ENCODE results near the gene HEPACAM.
A peak's percentile ranks its signal among the peaks of the same experiment; 100 is the strongest.

HEPACAM gene

GRCh38 chr11:124942466-124943253 is 6.8 kb upstream of the HEPACAM start:
- DNase-seq = no peak

- no peak for DNase-seq
Observed at GRCh38 chr11:124941703-124942102, 5.9 kb upstream of the HEPACAM start.

GRCh38 chr11:124938970-124939369 is 3.1 kb upstream of the HEPACAM start:
- DNase-seq = no peak

GRCh38 chr11:124938206-124938765 is 2.4 kb upstream of the HEPACAM start:
- no peak for DNase-seq

GRCh38 chr11:124937336-124937935 is 1.6 kb upstream of the HEPACAM start:
- DNase-seq = no peak

- no peak for DNase-seq
Observed at GRCh38 chr11:124934862-124935547, 842 bp downstream of the HEPACAM start.

GRCh38 chr11:124930799-124931198 is 5.0 kb downstream of the HEPACAM start:
- no peak for DNase-seq

- DNase-seq = no peak
Observed at GRCh38 chr11:124928942-124929665, 6.7 kb downstream of the HEPACAM start.

- DNase-seq = no peak
Observed at GRCh38 chr11:124923296-124923695, 12.6 kb downstream of the HEPACAM start.

- no peak for DNase-seq
Observed at GRCh38 chr11:124922831-124923230, 13.0 kb downstream of the HEPACAM start.

GRCh38 chr11:124920870-124921609 is 14.8 kb downstream of the HEPACAM start:
- peak; percentile 61 for DNase-seq

GRCh38 chr11:124920356-124920755 is 15.5 kb downstream of the HEPACAM start:
- no peak for DNase-seq

GRCh38 chr11:124919898-124920297 is 15.9 kb downstream of the HEPACAM start:
- DNase-seq = no peak

- DNase-seq = no peak
Observed at GRCh38 chr11:124918950-124919349, 16.9 kb downstream of the HEPACAM start, which contains the start of gene HEPN1. HEPN1 (plus strand) TSS chr11:124919250.

GRCh38 chr11:124917115-124917637 is 18.7 kb downstream of the HEPACAM start:
- DNase-seq = no peak

- no peak for DNase-seq
Observed at GRCh38 chr11:124916370-124916710, 19.5 kb downstream of the HEPACAM start.

- DNase-seq = no peak
Observed at GRCh38 chr11:124915541-124916369, 20.1 kb downstream of the HEPACAM start.

GRCh38 chr11:124902616-124903015 is 33.2 kb downstream of the HEPACAM start:
- DNase-seq = no peak

- DNase-seq = no peak
Observed at GRCh38 chr11:124900464-124900863, 35.4 kb downstream of the HEPACAM start.

- no peak for DNase-seq
Observed at GRCh38 chr11:124899383-124900145, 36.3 kb downstream of the HEPACAM start.

All from stimulated activated naive CD4-positive, alpha-beta T cell treated with Interleukin-2 at 50 U/mL for 16 hours (primary cell).